Erythroblast (primary cell): ENCODE results near the gene HIF3A.

Experiments used
- GATA1 ChIP-seq: IDR thresholded peaks from 2 replicates; pipeline ENCODE4 v1.6.1; 2011; ENCODE audit warnings: low read depth, mild to moderate bottlenecking, control low read depth, low read length, moderate library complexity
- POLR2A ChIP-seq: IDR thresholded peaks from 2 replicates; pipeline ENCODE4 v1.6.1; 2011; ENCODE audit warnings: mild to moderate bottlenecking, low read length

GRCh38 chr19:46311444-46311843 lies 14.6 kb downstream of the HIF3A start:
- TF ChIP-seq POLR2A = no peak
- no peak for TF ChIP-seq GATA1
